H7 (cell line): ENCODE measurements around the gene CMSS1. TPM values are rescaled to one million over a fixed set of nuclear protein-coding genes. Genes with fewer than 3 reads are reported as not detected.

Source experiments
- DNase-seq: peaks from one replicate; pipeline ENCODE4 v3.0.0; 2012
- H3K27me3 ChIP-seq: 2 replicates; pipeline ENCODE4 v1.6.0; 2011; ENCODE audit warnings: mild to moderate bottlenecking, low read length; ENCODE audit not compliant: control insufficient read depth, insufficient read depth
- H3K36me3 ChIP-seq: replicated peaks from 2 replicates; pipeline ENCODE4 v1.5.1; 2011; ENCODE audit warnings: low read length; ENCODE audit not compliant: control insufficient read depth, insufficient read depth
- H3K4me3 ChIP-seq: 2 replicates; pipeline ENCODE4 v1.5.1; 2011; ENCODE audit warnings: low read depth, mild to moderate bottlenecking, control low read depth, low read length, moderate library complexity; ENCODE audit not compliant: insufficient read depth
- total RNA-seq: library from RNA; depleted of rRNA; stranded (reverse); fragments of >200 nt; shearing (Covaris generic); gene quantifications from 2 replicates; pipeline ENCODE4 v1.2.3, GENCODE V29; 2014

The CMSS1 gene
- total RNA-seq, 1 experiment from 2014 or later, result 44.6 TPM

- Histone ChIP-seq H3K36me3 (no peaks in the 10 kb centered on the region), H3K27me3 (no peaks in the 10 kb centered on the region), H3K4me3 (no peak overlapping the region)
- no peak for DNase-seq
These were observed 132.5 kb downstream of the CMSS1 start for GRCh38 chr3:99949956-99950670.

GRCh38 chr3:99950921-99951320, 133.3 kb downstream of the CMSS1 start:
- Histone ChIP-seq H3K27me3 (no peaks in the 10 kb centered on the region), H3K4me3 (no peak overlapping the region), H3K36me3 (no peaks in the 10 kb centered on the region)
- DNase-seq, result no peak

GRCh38 chr3:99951701-99952100, 134.0 kb downstream of the CMSS1 start:
- Histone ChIP-seq H3K36me3 (no peaks in the 10 kb centered on the region), H3K27me3 (no peaks in the 10 kb centered on the region), H3K4me3 (no peak overlapping the region)
- DNase-seq, result no peak

- Histone ChIP-seq H3K36me3 (no peaks in the 10 kb centered on the region), H3K4me3 (no peak overlapping the region), H3K27me3 (no peaks in the 10 kb centered on the region)
- DNase-seq, result no peak
These were observed 134.6 kb downstream of the CMSS1 start for GRCh38 chr3:99952306-99952705.

GRCh38 chr3:99953596-99953995, 135.9 kb downstream of the CMSS1 start:
- Histone ChIP-seq H3K36me3 (no peaks in the 10 kb centered on the region), H3K4me3 (no peak overlapping the region), H3K27me3 (no peaks in the 10 kb centered on the region)
- DNase-seq, result no peak

GRCh38 chr3:99954914-99955644, 137.4 kb downstream of the CMSS1 start:
- Histone ChIP-seq H3K27me3 (no peaks in the 10 kb centered on the region), H3K4me3 (no peak overlapping the region), H3K36me3 (no peaks in the 10 kb centered on the region)
- DNase-seq, result no peak

- Histone ChIP-seq H3K4me3 (no peak overlapping the region), H3K27me3 (no peaks in the 10 kb centered on the region), H3K36me3 (no peaks in the 10 kb centered on the region)
- DNase-seq, result no peak
These were observed 138.3 kb downstream of the CMSS1 start for GRCh38 chr3:99955773-99956562.

- DNase-seq, result no peak
- Histone ChIP-seq H3K4me3 (no peak overlapping the region), H3K36me3 (no peaks in the 10 kb centered on the region), H3K27me3 (no peaks in the 10 kb centered on the region)
These were observed 139.6 kb downstream of the CMSS1 start for GRCh38 chr3:99957151-99957796.

GRCh38 chr3:99958222-99958912, 140.7 kb downstream of the CMSS1 start:
- no peak for DNase-seq
- no peaks in the 10 kb centered on the region for H3K36me3 ChIP-seq
- no peaks in the 10 kb centered on the region for H3K27me3 ChIP-seq
- no peak overlapping the region for H3K4me3 ChIP-seq

GRCh38 chr3:99960123-99960878, 142.6 kb downstream of the CMSS1 start:
- H3K27me3 ChIP-seq, result no peaks in the 10 kb centered on the region

GRCh38 chr3:99960941-99961340, 143.3 kb downstream of the CMSS1 start:
- no peaks in the 10 kb centered on the region for H3K27me3 ChIP-seq
- no peak overlapping the region for H3K4me3 ChIP-seq
- DNase-seq, result no peak
- no peaks in the 10 kb centered on the region for H3K36me3 ChIP-seq

More at GRCh38 chr3:99960123-99960878, 142.6 kb downstream of the CMSS1 start:
- no peak for DNase-seq
- Histone ChIP-seq H3K36me3 (no peaks in the 10 kb centered on the region), H3K4me3 (no peak overlapping the region)

GRCh38 chr3:99961756-99962515, 144.3 kb downstream of the CMSS1 start:
- Histone ChIP-seq H3K27me3 (no peaks in the 10 kb centered on the region), H3K36me3 (no peaks in the 10 kb centered on the region), H3K4me3 (no peak overlapping the region)
- no peak for DNase-seq

GRCh38 chr3:99962703-99963102, 145.0 kb downstream of the CMSS1 start:
- DNase-seq, result no peak
- Histone ChIP-seq H3K27me3 (no peaks in the 10 kb centered on the region), H3K4me3 (no peak overlapping the region), H3K36me3 (no peaks in the 10 kb centered on the region)
